ENCODE results near the gene SLC12A2. TPM values are rescaled to one million over a fixed set of nuclear protein-coding genes. Genes with fewer than 3 reads are reported as not detected.
A peak's percentile ranks its signal among the peaks of the same experiment; 100 is the strongest.

Gene SLC12A2
- total and polyA plus RNA-seq, 2 donors from 2014 or later: 3.8 to 21.0 TPM

- intact Hi-C loops (cut with DNase I): loop anchor here (10.0 kb wide), 1 partner anchor 644 kb away; no protein-coding TSS in a partner anchor
Measured at GRCh38 chr5:128208436-128208835, 124.9 kb downstream of the SLC12A2 start.

GRCh38 chr5:128212191-128212806 lies 128.7 kb downstream of the SLC12A2 start:
- TF ChIP-seq CTCF (IDR thresholded peaks at IDR 0.05; ENCODE audit: borderline replicate concordance, extremely low read depth, insufficient read depth): no peak
- no peak for FAIRE-seq
- intact Hi-C loops (cut with DNase I): loop anchor here (10.0 kb wide), 1 partner anchor 283 kb away; no protein-coding TSS in a partner anchor

More at GRCh38 chr5:128208436-128208835, 124.9 kb downstream of the SLC12A2 start:
- no peak overlapping the region for H3K27ac ChIP-seq (ENCODE audit: low read depth in 2 of 2, low read length in 2 of 2)
- no peaks in the 10 kb centered on the region for H3K4me1 ChIP-seq (ENCODE audit: control insufficient read depth in 2 of 3, insufficient read depth in 2 of 3, low read depth in 1 of 3, low read length in 3 of 3)
- DNase-seq: no peak
- no peaks in the 10 kb centered on the region for H3K36me3 ChIP-seq (ENCODE audit: control insufficient read depth in 2 of 3, insufficient read depth in 3 of 3, low read length in 3 of 3)
- no peaks in the 10 kb centered on the region for H3K27me3 ChIP-seq (ENCODE audit: control insufficient read depth, insufficient read depth, low read length)
- no peak for TF ChIP-seq CTCF (IDR thresholded peaks at IDR 0.05; ENCODE audit: borderline replicate concordance, extremely low read depth, insufficient read depth)
- no peak for FAIRE-seq
- H3K9me3 ChIP-seq (ENCODE audit: control insufficient read depth in 2 of 3, insufficient read depth in 1 of 3, low read length in 3 of 3): no peaks in the 10 kb centered on the region
- H3K4me3 ChIP-seq (ENCODE audit: low read length in 3 of 3): no peak overlapping the region
- H3K9ac ChIP-seq (ENCODE audit: low read length in 3 of 3): no peak overlapping the region

GRCh38 chr5:128213340-128213739 lies 129.8 kb downstream of the SLC12A2 start:
- intact Hi-C loops (cut with DNase I): loop anchor here (10.0 kb wide), 1 partner anchor 281 kb away; no protein-coding TSS in a partner anchor
- Histone ChIP-seq H3K27ac (ENCODE audit: low read depth in 2 of 2, low read length in 2 of 2) (no peak overlapping the region), H3K27me3 (ENCODE audit: control insufficient read depth, insufficient read depth, low read length) (no peaks in the 10 kb centered on the region), H3K4me3 (ENCODE audit: low read length in 3 of 3) (no peak overlapping the region), H3K4me1 (ENCODE audit: control insufficient read depth in 2 of 3, insufficient read depth in 2 of 3, low read depth in 1 of 3, low read length in 3 of 3) (no peaks in the 10 kb centered on the region), H3K36me3 (ENCODE audit: control insufficient read depth in 2 of 3, insufficient read depth in 3 of 3, low read length in 3 of 3) (no peaks in the 10 kb centered on the region), H3K9me3 (ENCODE audit: control insufficient read depth in 2 of 3, insufficient read depth in 1 of 3, low read length in 3 of 3) (no peaks in the 10 kb centered on the region), H3K9ac (ENCODE audit: low read length in 3 of 3) (no peak overlapping the region)
- DNase-seq: peak in 4 of 5 donors; percentile 61 to 90 (median 80)
- peak; percentile 50 for FAIRE-seq
- peak; percentile 78 for TF ChIP-seq CTCF (IDR thresholded peaks at IDR 0.05; ENCODE audit: borderline replicate concordance, extremely low read depth, insufficient read depth)

More at GRCh38 chr5:128212191-128212806, 128.7 kb downstream of the SLC12A2 start:
- no peaks in the 10 kb centered on the region for H3K36me3 ChIP-seq (ENCODE audit: control insufficient read depth in 2 of 3, insufficient read depth in 3 of 3, low read length in 3 of 3)
- H3K27ac ChIP-seq (ENCODE audit: low read depth in 2 of 2, low read length in 2 of 2): no peak overlapping the region
- peak in 3 of 5 donors; percentile 29 to 60 (median 51) for DNase-seq
- no peaks in the 10 kb centered on the region for H3K9me3 ChIP-seq (ENCODE audit: control insufficient read depth in 2 of 3, insufficient read depth in 1 of 3, low read length in 3 of 3)
- no peak overlapping the region for H3K4me3 ChIP-seq (ENCODE audit: low read length in 3 of 3)
- H3K9ac ChIP-seq (ENCODE audit: low read length in 3 of 3): no peak overlapping the region
- no peaks in the 10 kb centered on the region for H3K4me1 ChIP-seq (ENCODE audit: control insufficient read depth in 2 of 3, insufficient read depth in 2 of 3, low read depth in 1 of 3, low read length in 3 of 3)
- no peaks in the 10 kb centered on the region for H3K27me3 ChIP-seq (ENCODE audit: control insufficient read depth, insufficient read depth, low read length)

All from kidney (tissue), 14 donors.